Frontal cortex (tissue), 4 donors: Measurements from ENCODE around the gene SSTR3. TPM values are rescaled to one million over a fixed set of nuclear protein-coding genes. Genes with fewer than 3 reads are reported as not detected.

ENCODE experiments used
- DNase-seq, 2 donors: peaks; one replicate each; pipeline ENCODE4 v3.0.0; 2012; ENCODE audit warnings: low spot score in 2 of 2
- FAIRE-seq: peaks from 2 replicates; lab custom pipeline; 2012; peaks lifted over from hg19 to GRCh38; lab: Jason Lieb, UNC
- total RNA-seq: library from RNA; depleted of rRNA; stranded (reverse); fragments of >200 nt; gene quantifications from one replicate; pipeline ENCODE4 v1.2.3, GENCODE V29; 2014
- donor health status: control.
- donor health status: control.
- donor health status: control.

SSTR3 gene
- total RNA-seq, 1 donor from 2014 or later: 0.41 TPM

- FAIRE-seq (no peak), DNase-seq (no peak)
Measured at GRCh38 chr22:37185646-37186227, 26.5 kb downstream of the SSTR3 start.

DNA sequence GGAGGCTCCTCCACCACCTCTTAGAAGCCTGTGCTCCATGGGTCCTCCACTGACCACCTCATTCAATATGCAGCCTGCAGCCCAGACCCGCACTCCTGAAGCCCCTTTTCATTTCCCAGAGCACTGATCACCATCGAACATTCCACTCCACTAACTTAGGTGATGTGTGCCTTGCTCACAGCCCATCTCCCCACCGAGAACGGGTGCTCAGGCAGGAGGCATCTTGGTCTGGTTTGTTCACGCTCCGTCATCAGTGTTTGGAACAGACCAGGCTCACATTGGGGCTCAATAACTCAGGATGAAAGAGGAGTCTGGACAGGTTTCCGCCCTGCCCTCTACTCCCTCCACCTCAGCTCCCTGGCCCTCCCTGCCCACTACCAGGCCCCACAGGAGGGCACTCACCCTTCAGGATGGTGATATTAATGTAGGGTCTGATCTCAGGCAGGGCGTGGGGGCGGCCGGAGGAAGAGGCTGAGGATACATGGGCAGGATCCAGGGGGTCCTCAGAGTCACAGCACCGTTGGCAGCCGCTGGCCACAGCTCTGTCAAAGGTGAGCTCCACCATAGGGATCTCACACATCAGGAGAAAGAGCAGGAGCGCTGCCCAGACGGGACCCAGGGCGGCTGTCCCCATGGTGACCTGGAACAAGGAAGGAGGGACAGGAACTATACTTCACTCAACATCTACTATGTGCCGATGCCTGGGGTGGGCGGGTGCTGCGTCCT is 27.3 kb downstream of the SSTR3 start:
- no peak for FAIRE-seq
- no peak for DNase-seq

DNA sequence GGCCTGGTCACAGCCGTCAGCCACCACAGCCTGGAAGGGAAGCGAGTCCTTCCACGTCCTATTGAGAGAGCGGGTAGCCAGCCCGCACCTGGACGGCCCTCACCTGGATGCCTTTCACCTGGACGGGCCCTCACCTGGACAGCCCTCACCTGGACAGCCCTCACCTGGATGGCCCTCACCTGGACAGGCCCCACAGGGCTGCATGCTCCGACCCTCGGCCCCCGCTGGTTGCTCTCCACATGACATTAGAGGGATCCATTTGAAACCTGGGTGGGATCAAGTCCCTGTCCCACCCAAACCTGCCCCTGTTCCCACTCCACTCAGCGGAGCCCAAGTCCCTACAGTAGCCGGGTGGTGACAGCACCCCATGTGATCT is 27.9 kb downstream of the SSTR3 start:
- DNase-seq (no peak), FAIRE-seq (no peak)

- DNase-seq (no peak), FAIRE-seq (no peak)
Measured at GRCh38 chr22:37183432-37184379, 28.6 kb downstream of the SSTR3 start.

- FAIRE-seq (no peak), DNase-seq (no peak)
Measured at GRCh38 chr22:37182949-37183245, 29.4 kb downstream of the SSTR3 start.

DNA sequence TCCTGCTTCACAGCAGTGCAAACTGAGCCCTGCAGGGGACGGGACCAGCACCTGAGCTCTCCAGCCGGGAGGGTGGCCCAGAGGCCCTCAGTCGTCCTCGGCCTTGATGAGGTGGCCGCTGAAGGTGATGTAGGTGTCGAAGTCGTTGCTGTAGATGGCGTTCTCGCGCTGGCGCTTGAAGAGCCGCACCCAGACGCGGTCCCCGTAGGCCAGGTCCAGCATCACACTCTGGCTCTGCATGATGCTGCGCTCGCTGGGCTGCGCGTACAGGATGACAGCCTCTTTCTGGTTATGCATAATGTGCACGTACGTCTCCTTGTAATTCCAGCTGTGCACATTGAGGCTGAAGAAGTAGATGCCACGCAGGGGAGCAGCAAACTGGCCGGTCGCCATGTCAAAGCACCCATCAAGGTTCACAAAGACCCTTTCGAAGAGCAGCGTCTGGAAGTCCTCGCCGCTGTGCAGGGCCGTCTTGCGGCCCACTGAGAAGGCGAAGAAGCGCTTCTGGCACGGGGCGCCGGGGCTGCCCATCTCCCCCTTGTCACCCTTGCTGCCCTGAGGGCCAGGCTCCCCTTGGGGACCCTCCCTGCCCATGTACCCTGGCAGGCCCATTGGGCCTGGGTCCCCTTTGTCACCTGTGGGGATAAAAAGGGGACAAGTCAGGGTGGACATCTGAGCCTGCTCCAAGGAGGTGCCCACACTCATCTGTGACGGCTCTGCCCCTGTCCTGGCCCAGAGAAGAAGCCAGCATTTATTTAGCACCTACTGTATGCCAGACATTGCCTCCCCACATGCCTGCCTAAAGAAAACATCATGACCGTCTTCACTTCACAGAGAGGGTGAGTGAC is 30.0 kb downstream of the SSTR3 start:
- DNase-seq (no peak), FAIRE-seq (no peak)

GRCh38 chr22:37181681-37182080 is 30.6 kb downstream of the SSTR3 start:
- DNase-seq (no peak), FAIRE-seq (no peak)

GRCh38 chr22:37180531-37181231 is 31.6 kb downstream of the SSTR3 start:
- DNase-seq (no peak), FAIRE-seq (no peak)

- DNase-seq: no peak
- no peak for FAIRE-seq
Measured at GRCh38 chr22:37179622-37180420, 32.5 kb downstream of the SSTR3 start.

- no peak for DNase-seq
- FAIRE-seq: no peak
Measured at GRCh38 chr22:37179126-37179470, 33.2 kb downstream of the SSTR3 start.

- DNase-seq (no peak), FAIRE-seq (no peak)
Measured at GRCh38 chr22:37178350-37179125, 33.7 kb downstream of the SSTR3 start.

DNA sequence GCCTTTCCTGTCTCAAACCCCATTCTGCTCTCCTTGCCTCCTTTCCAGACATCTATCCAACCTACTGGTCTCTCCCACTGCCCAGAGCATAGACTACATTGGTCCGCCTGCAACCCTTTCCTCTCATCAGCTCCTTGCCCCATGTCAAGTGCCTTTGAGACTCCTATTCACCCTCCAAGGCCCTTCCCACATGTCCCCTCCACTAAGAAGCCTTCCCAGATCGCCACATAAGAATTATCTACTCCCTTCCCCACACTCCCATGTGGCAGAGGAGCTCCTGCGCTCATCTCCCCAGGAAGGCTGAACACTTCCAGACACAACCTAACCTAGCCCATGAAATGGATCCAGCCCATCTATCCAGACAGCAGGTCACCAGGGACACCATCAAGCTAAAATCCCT is 34.5 kb downstream of the SSTR3 start:
- no peak for DNase-seq
- FAIRE-seq: no peak

- no peak for FAIRE-seq
- DNase-seq: no peak
Measured at GRCh38 chr22:37177221-37177620, 35.1 kb downstream of the SSTR3 start.

DNA sequence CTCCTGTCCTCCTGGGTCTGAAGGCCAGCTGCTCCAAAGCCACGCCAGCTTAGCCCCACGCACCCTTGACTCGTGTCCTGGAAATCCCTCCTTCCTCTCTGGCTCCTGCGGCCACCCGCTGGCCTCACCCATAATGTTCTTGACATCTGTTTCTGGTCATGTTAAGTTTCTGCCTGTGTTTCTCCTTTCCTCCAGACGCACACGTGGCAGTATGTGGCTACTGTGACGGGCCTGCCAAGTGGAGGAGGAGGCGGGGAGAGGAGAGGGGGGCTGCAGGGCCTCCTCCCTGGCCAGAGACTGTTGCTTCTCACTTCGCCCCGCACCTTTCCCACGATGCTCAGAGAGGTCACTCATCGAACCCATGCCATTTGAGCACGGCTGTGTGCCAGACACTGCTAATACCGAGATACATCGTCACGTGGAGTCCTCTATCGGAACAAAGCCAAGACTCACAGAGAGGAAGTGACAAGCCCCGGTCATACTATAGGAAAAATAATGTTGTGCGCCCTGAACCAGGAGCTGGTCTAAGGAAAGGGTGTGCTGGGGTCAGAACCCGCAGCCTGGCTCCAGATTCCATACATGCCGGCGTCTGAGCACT is 35.7 kb downstream of the SSTR3 start:
- FAIRE-seq: no peak

DNA sequence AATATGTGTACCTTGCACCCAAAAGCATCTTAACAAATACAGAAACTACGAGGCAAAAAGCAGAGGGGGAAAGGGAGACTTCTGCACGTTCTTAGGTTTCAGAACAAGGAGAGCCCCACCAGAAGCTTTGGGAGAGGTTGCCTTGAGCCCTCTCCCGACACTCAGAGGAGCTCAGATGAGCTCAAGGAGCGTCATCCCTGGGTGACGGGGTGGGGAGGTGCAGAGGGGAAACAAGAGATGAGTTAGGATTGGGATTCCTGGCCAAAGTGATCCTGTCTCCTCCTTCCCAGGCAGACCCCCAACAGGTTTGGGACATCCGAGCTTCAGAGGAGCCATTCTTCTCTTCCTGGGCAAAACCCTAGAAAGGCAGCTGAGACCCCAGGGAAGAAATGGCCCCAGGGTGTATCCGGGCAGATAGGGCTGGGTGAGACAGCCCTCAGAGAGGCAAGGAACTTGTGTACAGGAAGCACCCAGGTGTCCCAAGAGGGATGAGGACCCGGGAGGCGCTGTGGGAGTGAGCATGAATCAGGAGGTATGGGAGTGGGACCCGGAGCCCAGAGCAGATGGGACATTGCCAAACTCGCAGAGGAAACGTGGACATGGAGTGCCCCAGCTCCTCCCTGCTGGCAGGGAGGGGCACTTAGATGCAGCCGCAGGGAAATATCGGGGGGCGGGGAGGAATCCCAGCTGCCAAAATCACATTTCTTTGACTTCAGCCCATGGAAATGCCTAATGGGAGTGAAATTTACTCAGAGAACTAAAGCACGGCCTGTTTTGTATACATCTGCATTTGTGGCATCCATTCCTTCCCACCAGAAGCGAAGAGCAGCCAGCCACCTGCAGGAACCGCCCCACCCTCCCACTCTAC is 36.6 kb downstream of the SSTR3 start:
- DNase-seq (no peak), FAIRE-seq (no peak)

More for the DNA sequence above, 35.7 kb downstream of the SSTR3 start:
- DNase-seq: no peak

GRCh38 chr22:37174964-37175363 is 37.3 kb downstream of the SSTR3 start:
- no peak for DNase-seq
- FAIRE-seq: no peak

- DNase-seq: no peak
- FAIRE-seq: no peak
Measured at GRCh38 chr22:37173709-37174108, 38.6 kb downstream of the SSTR3 start.
